ENCODE measurements around the gene PTGES3.

DNA sequence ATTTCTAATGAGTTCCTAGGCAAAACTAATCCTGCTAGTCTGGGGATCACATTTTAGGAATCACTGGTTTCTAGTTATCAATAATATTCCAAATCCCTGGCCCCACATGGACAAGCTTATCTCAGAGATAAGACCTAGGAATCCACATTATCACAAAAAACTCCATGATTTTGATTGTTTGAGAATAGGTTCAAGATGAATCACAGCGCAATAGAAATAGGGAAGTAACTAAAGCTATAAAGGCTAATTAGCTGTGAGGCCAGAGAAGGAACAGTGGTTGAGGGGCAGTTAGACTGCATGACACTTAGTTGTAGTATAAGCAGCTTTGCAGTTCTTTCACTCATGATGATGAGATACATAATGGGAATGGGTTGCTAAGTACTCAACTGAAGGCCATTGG, 29.2 kb downstream of the PTGES3 start:
- TF ChIP-seq GATA3 (IDR thresholded peaks at IDR 0.05; ENCODE audit: low read depth, low read length) (no peak), GATA2 (IDR thresholded peaks at IDR 0.05; ENCODE audit: low read depth, low read length) (no peak)

Data from SH-SY5Y (cell line).